Peyer's patch (tissue), 4 donors: ENCODE results near the gene GRPEL1.

ENCODE experiments used
- CTCF ChIP-seq, 6 experiments: fragments of 450-650 bp in 4 of 6; fragments of 200-600 bp in 2 of 6; sonication (generic) in 1 of 6; IDR thresholded peaks; one replicate each; pipeline ENCODE4 v1.5.1; 2017 to 2019; ENCODE audit warnings: antibody characterized with exemption in 6 of 6, mild to moderate bottlenecking in 3 of 6, moderate library complexity in 1 of 6
- POLR2A ChIP-seq, 2 donors: fragments of 450-650 bp; IDR thresholded peaks; one replicate each; pipeline ENCODE4 v1.5.1; 2017; ENCODE audit warnings: antibody characterized with exemption in 2 of 2, mild to moderate bottlenecking in 2 of 2, moderate library complexity in 2 of 2

- TF ChIP-seq POLR2A (IDR thresholded peaks at IDR 0.05): no peak
- no peak for TF ChIP-seq CTCF (IDR thresholded peaks at IDR 0.05)
Observed at GRCh38 chr4:7055111-7055989, 12.5 kb downstream of the GRPEL1 start.
